DOHH2 (cell line): ENCODE measurements around the gene ACACB.

ENCODE experiments used
- EZH2phosphoT487 ChIP-seq: fragments of 200-600 bp; sonication (generic); IDR thresholded peaks from 2 replicates; pipeline ENCODE4 v1.6.1; 2017; ENCODE audit warnings: borderline replicate concordance, mild to moderate bottlenecking, antibody characterized with exemption, low read length, moderate library complexity, mixed read lengths
- TF ChIP-seq, protein P1 (sequence below): fragments of 200-600 bp; sonication (generic); IDR thresholded peaks from one replicate; pipeline ENCODE4 v1.5.1; 2014; ENCODE audit warnings: antibody characterized with exemption, mild to moderate bottlenecking, low read depth, low read length; ENCODE audit not compliant: poor library complexity, severe bottlenecking

DNA sequence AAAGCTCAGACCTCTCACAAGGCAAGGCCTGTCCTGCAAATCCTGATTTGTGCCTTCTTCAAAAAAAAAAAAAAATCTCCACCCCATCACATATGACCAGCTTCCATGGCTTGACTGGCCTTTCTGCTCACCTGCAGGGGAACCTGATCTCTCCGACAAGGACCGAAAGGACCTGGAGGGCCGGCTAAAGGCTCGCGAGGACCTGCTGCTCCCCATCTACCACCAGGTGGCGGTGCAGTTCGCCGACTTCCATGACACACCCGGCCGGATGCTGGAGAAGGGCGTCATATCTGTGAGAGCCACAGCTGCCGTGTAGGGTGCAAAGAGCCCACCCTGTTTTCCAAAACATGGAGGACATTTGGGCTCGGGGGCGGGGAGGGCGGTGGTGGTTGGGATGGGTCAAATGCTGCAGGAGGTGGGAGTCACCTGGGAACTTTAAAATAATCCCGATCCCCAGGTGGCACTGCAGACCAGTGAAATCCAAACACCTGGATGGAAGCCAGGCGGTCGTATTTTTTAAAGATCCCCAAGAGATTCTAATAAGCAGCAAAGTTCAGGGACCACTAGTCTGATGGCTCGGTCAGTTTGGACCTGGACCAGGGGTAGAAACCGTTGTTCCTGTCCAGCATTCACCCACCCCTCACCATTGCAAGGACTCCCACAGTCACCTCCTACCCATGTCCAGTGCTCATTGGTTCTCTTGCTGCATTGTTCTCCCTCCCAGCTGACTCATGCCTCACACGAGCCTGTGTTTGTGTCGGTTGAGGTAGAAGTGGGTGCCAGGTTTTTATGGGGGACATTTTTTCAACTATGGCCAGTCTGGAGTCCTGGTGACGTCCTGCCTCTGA, 147.9 kb downstream of the ACACB start:
- TF ChIP-seq, protein P1, sequence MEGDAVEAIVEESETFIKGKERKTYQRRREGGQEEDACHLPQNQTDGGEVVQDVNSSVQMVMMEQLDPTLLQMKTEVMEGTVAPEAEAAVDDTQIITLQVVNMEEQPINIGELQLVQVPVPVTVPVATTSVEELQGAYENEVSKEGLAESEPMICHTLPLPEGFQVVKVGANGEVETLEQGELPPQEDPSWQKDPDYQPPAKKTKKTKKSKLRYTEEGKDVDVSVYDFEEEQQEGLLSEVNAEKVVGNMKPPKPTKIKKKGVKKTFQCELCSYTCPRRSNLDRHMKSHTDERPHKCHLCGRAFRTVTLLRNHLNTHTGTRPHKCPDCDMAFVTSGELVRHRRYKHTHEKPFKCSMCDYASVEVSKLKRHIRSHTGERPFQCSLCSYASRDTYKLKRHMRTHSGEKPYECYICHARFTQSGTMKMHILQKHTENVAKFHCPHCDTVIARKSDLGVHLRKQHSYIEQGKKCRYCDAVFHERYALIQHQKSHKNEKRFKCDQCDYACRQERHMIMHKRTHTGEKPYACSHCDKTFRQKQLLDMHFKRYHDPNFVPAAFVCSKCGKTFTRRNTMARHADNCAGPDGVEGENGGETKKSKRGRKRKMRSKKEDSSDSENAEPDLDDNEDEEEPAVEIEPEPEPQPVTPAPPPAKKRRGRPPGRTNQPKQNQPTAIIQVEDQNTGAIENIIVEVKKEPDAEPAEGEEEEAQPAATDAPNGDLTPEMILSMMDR: peak; percentile 96
- TF ChIP-seq EZH2phosphoT487: no peak
